GOT3 (cell line): ENCODE measurements around the gene PPP6R2.
"Not testable (repeated sequence)": the region's sequence is repeated elsewhere in the genome, so short reads cannot be mapped to it uniquely, and the experiment has no call there.

Experiments used
- DNase-seq: peaks from one replicate; lab custom pipeline; 2025; ENCODE audit warnings: mixed read lengths; lab: John Stamatoyannopoulos, UW

The PPP6R2 gene

GRCh38 chr22:50343541-50343935 is 411 bp downstream of the PPP6R2 start:
- no peak for DNase-seq

GRCh38 chr22:50346470-50346869 is 3.3 kb downstream of the PPP6R2 start:
- DNase-seq = no peak

- no peak for DNase-seq
These were observed 4.0 kb downstream of the PPP6R2 start for GRCh38 chr22:50347157-50347556.

GRCh38 chr22:50348058-50348457 is 4.9 kb downstream of the PPP6R2 start:
- DNase-seq = no peak

GRCh38 chr22:50356186-50356585 is 13.1 kb downstream of the PPP6R2 start:
- DNase-seq = no peak

- DNase-seq = no peak
These were observed 14.1 kb downstream of the PPP6R2 start for GRCh38 chr22:50357222-50357621.

- no peak for DNase-seq
These were observed 14.6 kb downstream of the PPP6R2 start for GRCh38 chr22:50357756-50358155.

- no peak for DNase-seq
These were observed 17.5 kb downstream of the PPP6R2 start for GRCh38 chr22:50360578-50360977.

- no peak for DNase-seq
These were observed 18.1 kb downstream of the PPP6R2 start for GRCh38 chr22:50361222-50361621.

- DNase-seq = no peak
These were observed 18.6 kb downstream of the PPP6R2 start for GRCh38 chr22:50361688-50362087.

GRCh38 chr22:50363166-50363802 is 20.2 kb downstream of the PPP6R2 start:
- no peak for DNase-seq

- DNase-seq = not testable (repeated sequence)
These were observed 20.7 kb downstream of the PPP6R2 start for GRCh38 chr22:50363803-50364194.

GRCh38 chr22:50367778-50368500 is 24.8 kb downstream of the PPP6R2 start:
- no peak for DNase-seq

- DNase-seq = no peak
These were observed 28.0 kb downstream of the PPP6R2 start for GRCh38 chr22:50371101-50371648.

GRCh38 chr22:50376085-50376651 is 33.0 kb downstream of the PPP6R2 start:
- DNase-seq = no peak

GRCh38 chr22:50381021-50381555 is 38.0 kb downstream of the PPP6R2 start:
- not testable (repeated sequence) for DNase-seq

- DNase-seq = no peak
These were observed 53.7 kb downstream of the PPP6R2 start for GRCh38 chr22:50396751-50397370.

- not testable (repeated sequence) for DNase-seq
These were observed 54.4 kb downstream of the PPP6R2 start for GRCh38 chr22:50397371-50398060.

GRCh38 chr22:50398831-50399648 is 55.9 kb downstream of the PPP6R2 start:
- no peak for DNase-seq

- no peak for DNase-seq
These were observed 56.7 kb downstream of the PPP6R2 start for GRCh38 chr22:50399751-50400331.
